Stimulated activated CD8-positive, alpha-beta memory T cell treated with anti-CD3 and anti-CD28 coated beads, Interleukin-4, amount 100 ng/mL, for 24 hours (primary cell): Measurements from ENCODE around the gene SIX1.

Experiments
- DNase-seq: peaks from one replicate; pipeline ENCODE4 v3.0.0-alpha.2; 2020; ENCODE audit warnings: low read depth

The SIX1 gene

GRCh38 chr14:60655119-60655897, 6.0 kb upstream of the SIX1 start:
- no peak for DNase-seq

DNA sequence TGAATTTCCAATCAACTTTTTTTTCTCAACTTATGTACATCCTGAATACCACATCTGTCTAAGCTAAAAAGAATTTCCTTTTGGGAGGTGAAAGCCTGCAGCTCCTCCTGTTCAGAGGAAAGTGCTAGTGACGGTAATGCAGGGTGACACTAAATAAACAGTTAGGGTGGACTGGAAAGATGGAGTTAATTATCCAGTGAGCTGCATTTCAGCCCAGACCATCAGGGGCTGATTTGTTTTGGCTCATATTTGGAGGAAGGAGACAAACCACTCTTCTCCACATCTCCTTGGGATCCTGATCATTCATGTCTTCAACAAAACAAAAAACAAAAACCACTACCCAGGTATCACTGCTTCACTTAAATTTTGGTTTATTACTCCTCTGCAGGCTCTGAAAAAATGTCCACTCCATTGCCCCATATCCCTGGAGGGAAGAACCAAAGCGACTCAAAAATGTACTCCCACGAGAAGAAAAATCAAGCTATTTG, 5.1 kb upstream of the SIX1 start:
- no peak for DNase-seq

DNA sequence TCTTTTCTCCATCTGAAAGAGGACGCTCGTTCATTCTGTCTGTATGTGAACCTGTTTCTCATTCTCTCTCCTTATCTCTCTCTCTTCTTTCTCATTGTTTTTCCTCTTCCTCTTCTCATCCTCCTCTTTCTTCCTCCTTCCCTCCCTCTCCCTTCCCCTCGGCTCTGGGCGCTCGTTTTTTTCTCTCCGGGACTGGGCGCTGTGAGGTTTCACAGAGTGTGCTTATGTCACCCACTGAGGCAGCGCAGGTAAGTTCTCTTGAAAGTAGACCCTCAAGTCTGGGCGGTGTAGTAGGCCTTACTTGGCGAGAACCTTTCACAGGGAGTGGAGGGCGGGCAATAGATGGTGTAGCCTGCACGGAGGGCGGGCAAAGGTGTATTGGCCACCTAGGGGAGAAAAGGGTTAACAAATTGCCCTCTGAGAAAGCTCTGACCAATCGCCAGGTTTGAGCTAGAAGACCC, 4.5 kb upstream of the SIX1 start:
- DNase-seq = no peak

GRCh38 chr14:60652674-60653651, 3.7 kb upstream of the SIX1 start:
- DNase-seq = no peak

- DNase-seq = no peak
These were observed 2.8 kb upstream of the SIX1 start for GRCh38 chr14:60651796-60652673.

GRCh38 chr14:60651086-60651795, 2.0 kb upstream of the SIX1 start:
- DNase-seq = no peak

- no peak for DNase-seq
These were observed 1.2 kb upstream of the SIX1 start for GRCh38 chr14:60650373-60650961.

DNA sequence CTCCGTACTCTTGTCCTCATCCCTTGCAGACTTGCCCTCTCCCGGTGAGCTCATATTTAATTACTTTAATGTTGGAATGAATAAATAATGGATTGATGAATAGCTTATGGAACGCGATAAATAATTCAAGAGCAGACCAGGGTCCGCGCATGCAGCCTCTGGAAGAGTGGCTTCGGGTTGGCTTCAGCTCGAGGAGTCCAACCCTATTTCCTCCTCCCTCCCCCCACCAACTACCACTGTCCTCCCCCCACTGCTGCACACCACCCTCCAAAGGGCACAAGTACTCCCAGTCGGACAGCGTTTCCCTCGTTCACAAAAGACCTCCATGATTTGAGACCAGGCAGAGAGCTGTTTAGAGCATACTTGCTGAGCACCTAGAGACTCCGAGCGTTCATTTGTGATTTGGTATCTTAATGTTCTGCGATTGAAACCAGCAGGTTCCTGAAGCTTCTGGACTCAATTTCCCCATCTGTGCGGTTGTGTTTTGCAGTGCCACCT, 647 bp upstream of the SIX1 start:
- DNase-seq = no peak

DNA sequence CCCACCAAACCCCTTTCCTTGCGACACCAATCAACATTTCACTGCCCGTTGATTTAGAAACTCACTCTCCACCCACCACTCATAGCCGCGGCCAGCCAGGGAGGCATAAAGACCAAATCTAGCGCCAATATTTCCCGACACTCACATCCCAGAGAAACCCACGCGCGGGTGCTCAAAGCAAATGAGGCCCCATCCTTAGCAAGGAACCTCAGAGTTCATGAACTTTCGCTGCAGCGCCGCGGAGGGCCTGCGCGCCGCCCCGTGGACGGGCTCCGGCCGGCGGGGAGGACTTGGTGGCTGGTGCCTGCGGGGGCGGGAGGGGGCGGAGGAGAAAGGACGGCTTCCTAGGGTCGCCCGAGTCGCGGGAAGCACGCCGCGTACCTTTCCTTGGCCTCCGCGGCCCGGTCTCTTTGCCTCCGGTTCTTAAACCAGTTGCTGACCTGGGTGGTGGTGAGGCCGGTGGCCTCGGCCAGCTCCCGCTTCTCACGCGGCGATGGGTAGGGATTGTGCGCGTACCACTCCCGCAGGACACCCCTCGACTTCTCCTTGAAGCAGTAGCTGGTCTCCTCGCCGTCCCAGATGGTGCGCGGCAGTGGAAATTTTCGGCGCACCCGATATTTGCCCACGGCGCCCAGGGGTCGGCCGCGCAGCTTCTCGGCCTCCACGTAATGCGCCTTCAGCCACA, 886 bp downstream of the SIX1 start:
- DNase-seq = no peak

- no peak for DNase-seq
These were observed 1.4 kb downstream of the SIX1 start for GRCh38 chr14:60647837-60648248.

GRCh38 chr14:60647081-60647836, 2.0 kb downstream of the SIX1 start:
- no peak for DNase-seq

- DNase-seq = no peak
These were observed 3.0 kb downstream of the SIX1 start for GRCh38 chr14:60646226-60646818.

DNA sequence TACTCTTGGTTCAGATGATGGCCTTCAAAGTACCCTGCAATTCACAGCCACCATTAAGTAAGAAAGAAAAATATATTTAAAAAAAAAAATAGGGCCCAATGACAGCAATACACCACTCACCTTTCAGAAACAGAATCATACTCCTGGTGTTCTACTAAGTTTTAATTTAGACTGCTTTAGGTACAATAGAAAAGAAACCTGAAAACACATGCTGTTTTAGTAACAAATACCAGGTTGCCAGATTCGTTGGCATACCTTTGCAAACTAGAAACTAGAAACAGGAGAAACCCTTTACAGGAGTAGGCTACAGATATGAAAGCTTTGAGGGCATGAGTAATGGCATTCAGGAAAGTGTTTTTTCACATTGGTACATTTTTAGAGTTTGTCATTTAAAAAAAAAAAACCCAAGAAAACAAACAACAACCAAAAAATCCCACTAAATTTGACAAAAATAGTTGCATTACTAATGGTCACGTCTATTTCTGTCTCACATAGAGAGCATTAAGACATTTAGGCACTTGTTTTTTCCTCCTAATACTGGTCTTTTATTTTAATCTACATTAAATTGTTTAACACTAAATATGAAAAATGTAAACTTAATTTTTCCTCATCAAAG, 4.0 kb downstream of the SIX1 start:
- DNase-seq = no peak

- DNase-seq = no peak
These were observed 4.6 kb downstream of the SIX1 start for GRCh38 chr14:60644666-60645065.

- no peak for DNase-seq
These were observed 5.6 kb downstream of the SIX1 start for GRCh38 chr14:60643463-60644314.

DNA sequence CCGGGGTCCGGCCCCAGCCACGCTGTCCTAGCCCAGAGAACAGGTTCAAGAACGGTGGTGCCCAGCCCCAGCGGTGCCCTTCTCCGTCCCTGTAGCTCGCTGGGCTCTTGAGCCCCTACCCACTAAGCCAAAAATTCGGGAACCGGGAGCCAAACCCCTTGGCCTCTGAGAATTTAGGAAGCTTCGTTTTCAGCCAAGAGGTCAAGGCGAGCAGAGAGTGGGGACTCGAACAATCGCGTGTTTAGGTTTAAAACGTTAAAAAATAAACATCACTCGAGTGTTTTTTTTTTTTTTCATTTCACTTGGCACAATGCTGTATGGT, 6.2 kb downstream of the SIX1 start:
- no peak for DNase-seq
